ENCODE results near the gene POLR3E. TPM values are rescaled to one million over a fixed set of nuclear protein-coding genes. Genes with fewer than 3 reads are reported as not detected.

The POLR3E gene
- total and polyA plus RNA-seq, 2 donors (not counting 1 experiment from before 2014, with no cell fraction given) = 97.1 to 98.4 TPM

GRCh38 chr16:22250522-22250921 lies 46.7 kb upstream of the POLR3E start:
- H3K4me1 Mint-ChIP-seq = no peaks in the 10 kb centered on the region
- H3K27me3 Mint-ChIP-seq = no peaks in the 10 kb centered on the region
- DNase-seq (no peak), ATAC-seq (ENCODE audit: low read depth) (no peak)
- no peaks in the 10 kb centered on the region for H4K20me1 ChIP-seq (ENCODE audit: control insufficient read depth, insufficient read depth, low read length, poor library complexity, severe bottlenecking)
- no peak overlapping the region for H3K4me2 ChIP-seq (replicated peaks; ENCODE audit: low read depth, low read length, poor library complexity, severe bottlenecking)
- H3K4me1 ChIP-seq (ENCODE audit: control insufficient read depth in 2 of 2, insufficient read depth in 2 of 2, low read length in 2 of 2) = no peaks in the 10 kb centered on the region
- H3K27me3 ChIP-seq (replicated peaks in 1 of 4; ENCODE audit: control extremely low read depth in 1 of 4, control insufficient read depth in 3 of 4, insufficient read depth in 4 of 4, low read length in 3 of 4) = no peaks in the 10 kb centered on the region
- ChIA-PET POLR2A (interaction anchor here (0.6 kb wide), 1 partner anchor 156 kb away, joined by 5 read pairs; no protein-coding TSS in a partner anchor), CTCF (interaction anchor here (1.2 kb wide), 1 partner anchor 9 kb away, joined by 3 read pairs; no protein-coding TSS in a partner anchor)
- TF ChIP-seq CTCF (IDR thresholded peaks at IDR 0.05) = no peak
- H3K4me3 Mint-ChIP-seq = no peak overlapping the region
- peaks cover 0 to 6% (median 5%) of the 10 kb centered on the region in 3 donors for H3K9me3 ChIP-seq (ENCODE audit: control extremely low read depth in 1 of 3, control insufficient read depth in 2 of 3, insufficient read depth in 1 of 3, low read length in 2 of 3)
- peaks cover 0 to 36% of the 10 kb centered on the region in 2 experiments for H3K36me3 ChIP-seq (replicated peaks in 1 of 2; ENCODE audit: control extremely low read depth in 1 of 2, control insufficient read depth in 1 of 2, extremely low read depth in 1 of 2, insufficient read depth in 2 of 2, low read length in 1 of 2)
- no peak overlapping the region for H3K27ac Mint-ChIP-seq
- no peaks in the 10 kb centered on the region for H3K79me2 ChIP-seq (ENCODE audit: control insufficient read depth, insufficient read depth, low read length)
- no peak overlapping the region for H3K4me3 ChIP-seq (ENCODE audit: control extremely low read depth in 1 of 5, extremely low read depth in 1 of 5, insufficient read depth in 1 of 5, low read depth in 2 of 5, low read length in 4 of 5)
- H3K9ac ChIP-seq (ENCODE audit: low read length) = no peak overlapping the region
- no peak overlapping the region for H2AFZ ChIP-seq (ENCODE audit: insufficient read depth, low read depth, low read length, poor library complexity, severe bottlenecking)
- no peak overlapping the region for H3K27ac ChIP-seq (ENCODE audit: low read length in 2 of 2)
- intact Hi-C loops (cut with micrococcal nuclease) = no loop called here
- H3K9me3 Mint-ChIP-seq (ENCODE audit: insufficient read depth) = peaks cover 4% of the 10 kb centered on the region
- WGBS (ENCODE audit: insufficient coverage) = 100% methylated on average over 4 of the region's 6 CpGs

GRCh38 chr16:22252317-22252716 lies 44.9 kb upstream of the POLR3E start:
- intact Hi-C loops (cut with micrococcal nuclease) = no loop called here
- POLR2A ChIA-PET = interaction anchor here (0.6 kb wide), 1 partner anchor 25 kb away, joined by 3 read pairs; no protein-coding TSS in a partner anchor

More at GRCh38 chr16:22252317-22252716, 44.9 kb upstream of the POLR3E start:
- no peak for TF ChIP-seq CTCF (IDR thresholded peaks at IDR 0.05)
- no peak for TF ChIP-seq EZH2 (IDR thresholded peaks at IDR 0.05; ENCODE audit: borderline replicate concordance, insufficient read depth, low read depth, low read length, poor library complexity, severe bottlenecking)
- Mint-ChIP-seq H3K27ac (no peak overlapping the region), H3K4me3 (no peak overlapping the region), H3K9me3 (ENCODE audit: insufficient read depth) (peaks cover 4% of the 10 kb centered on the region), H3K4me1 (no peaks in the 10 kb centered on the region), H3K27me3 (no peaks in the 10 kb centered on the region)
- Histone ChIP-seq H2AFZ (ENCODE audit: insufficient read depth, low read depth, low read length, poor library complexity, severe bottlenecking) (no peak overlapping the region), H3K4me3 (ENCODE audit: control extremely low read depth in 1 of 5, extremely low read depth in 1 of 5, insufficient read depth in 1 of 5, low read depth in 2 of 5, low read length in 4 of 5) (no peak overlapping the region), H3K9ac (ENCODE audit: low read length) (no peak overlapping the region), H3K36me3 (replicated peaks in 1 of 2; ENCODE audit: control extremely low read depth in 1 of 2, control insufficient read depth in 1 of 2, extremely low read depth in 1 of 2, insufficient read depth in 2 of 2, low read length in 1 of 2) (peaks cover 0 to 39% of the 10 kb centered on the region in 2 experiments), H3K4me2 (replicated peaks; ENCODE audit: low read depth, low read length, poor library complexity, severe bottlenecking) (no peak overlapping the region), H3K79me2 (ENCODE audit: control insufficient read depth, insufficient read depth, low read length) (no peaks in the 10 kb centered on the region), H3K27ac (ENCODE audit: low read length in 2 of 2) (no peak overlapping the region), H3K4me1 (ENCODE audit: control insufficient read depth in 2 of 2, insufficient read depth in 2 of 2, low read length in 2 of 2) (no peaks in the 10 kb centered on the region), H3K9me3 (ENCODE audit: control extremely low read depth in 1 of 3, control insufficient read depth in 2 of 3, insufficient read depth in 1 of 3, low read length in 2 of 3) (peaks cover 0 to 7% (median 6%) of the 10 kb centered on the region in 3 donors), H3K27me3 (replicated peaks in 1 of 4; ENCODE audit: control extremely low read depth in 1 of 4, control insufficient read depth in 3 of 4, insufficient read depth in 4 of 4, low read length in 3 of 4) (no peaks in the 10 kb centered on the region), H4K20me1 (ENCODE audit: control insufficient read depth, insufficient read depth, low read length, poor library complexity, severe bottlenecking) (no peaks in the 10 kb centered on the region)
- CTCF ChIA-PET = no interaction called here
- ATAC-seq (ENCODE audit: low read depth) (no peak), DNase-seq (no peak)
- WGBS (ENCODE audit: insufficient coverage) = 83% methylated on average over 3 of the region's 5 CpGs

All from B cell (primary cell).